HCEC 1CT (cell line): Measurements from ENCODE around the gene SGSM1.
"Not testable (repeated sequence)": the region's sequence is repeated elsewhere in the genome, so short reads cannot be mapped to it uniquely, and the experiment has no call there.

Experiments
- DNase-seq: peaks from one replicate; pipeline ENCODE4 v3.0.0-alpha.2; 2017

The SGSM1 gene

GRCh38 chr22:24809331-24809730 is 3.3 kb downstream of the SGSM1 start:
- no peak for DNase-seq

- no peak for DNase-seq
Observed at GRCh38 chr22:24810043-24810749, 4.2 kb downstream of the SGSM1 start.

GRCh38 chr22:24812950-24813775 is 7.2 kb downstream of the SGSM1 start:
- DNase-seq: no peak

GRCh38 chr22:24813861-24814770 is 8.1 kb downstream of the SGSM1 start:
- no peak for DNase-seq

- no peak for DNase-seq
Observed at GRCh38 chr22:24816806-24817205, 10.8 kb downstream of the SGSM1 start.

GRCh38 chr22:24819487-24819886 is 13.5 kb downstream of the SGSM1 start:
- no peak for DNase-seq

- DNase-seq: no peak
Observed at GRCh38 chr22:24819911-24820461, 14.0 kb downstream of the SGSM1 start.

GRCh38 chr22:24822471-24822870 is 16.5 kb downstream of the SGSM1 start:
- DNase-seq: no peak

- DNase-seq: no peak
Observed at GRCh38 chr22:24823787-24824186, 17.8 kb downstream of the SGSM1 start.

GRCh38 chr22:24824250-24824649 is 18.2 kb downstream of the SGSM1 start:
- no peak for DNase-seq

- no peak for DNase-seq
Observed at GRCh38 chr22:24824915-24825314, 18.9 kb downstream of the SGSM1 start.

GRCh38 chr22:24826710-24827285 is 20.8 kb downstream of the SGSM1 start:
- DNase-seq: no peak

GRCh38 chr22:24827296-24827695 is 21.3 kb downstream of the SGSM1 start:
- no peak for DNase-seq

GRCh38 chr22:24830205-24830979 is 24.4 kb downstream of the SGSM1 start:
- no peak for DNase-seq

- DNase-seq: no peak
Observed at GRCh38 chr22:24831687-24832086, 25.7 kb downstream of the SGSM1 start.

GRCh38 chr22:24833881-24834495 is 28.0 kb downstream of the SGSM1 start:
- DNase-seq: no peak

GRCh38 chr22:24834845-24835570 is 29.0 kb downstream of the SGSM1 start:
- DNase-seq: peak; percentile 11

- DNase-seq: no peak
Observed at GRCh38 chr22:24836282-24836681, 30.3 kb downstream of the SGSM1 start.

GRCh38 chr22:24837517-24837916 is 31.5 kb downstream of the SGSM1 start:
- DNase-seq: not testable (repeated sequence)

GRCh38 chr22:24841261-24841660 is 35.2 kb downstream of the SGSM1 start:
- no peak for DNase-seq

GRCh38 chr22:24843048-24843447 is 37.0 kb downstream of the SGSM1 start:
- DNase-seq: no peak
